Neural progenitor cell (in vitro differentiated cells): Measurements from ENCODE around the gene B4GALNT2. TPM values are rescaled to one million over a fixed set of nuclear protein-coding genes. Genes with fewer than 3 reads are reported as not detected.
A peak's percentile ranks its signal among the peaks of the same experiment; 100 is the strongest.

Experiments used
- DNase-seq: peaks from one replicate; pipeline ENCODE4 v3.0.0-alpha.2; 2016; ENCODE audit warnings: low spot score
- H2AFZ ChIP-seq: fragments of 200-600 bp; sonication (generic); replicated peaks from 2 replicates; pipeline ENCODE4 v1.6.1; 2016; ENCODE audit warnings: antibody characterized with exemption
- H3F3A ChIP-seq: fragments of 200-600 bp; sonication (generic); 2 replicates; pipeline ENCODE4 v1.6.1; 2016; ENCODE audit warnings: antibody characterized with exemption, low read depth
- H3K27ac ChIP-seq: fragments of 200-600 bp; sonication (generic); 2 replicates; pipeline ENCODE4 v1.5.1; 2016; ENCODE audit warnings: mild to moderate bottlenecking
- H3K27me3 ChIP-seq: fragments of 200-600 bp; sonication (generic); 2 replicates; pipeline ENCODE4 v1.6.1; 2016; ENCODE audit warnings: mild to moderate bottlenecking, moderate library complexity
- H3K36me3 ChIP-seq: fragments of 200-600 bp; sonication (generic); 2 replicates; pipeline ENCODE4 v1.5.1; 2016
- H3K4me1 ChIP-seq: fragments of 200-600 bp; sonication (generic); 2 replicates; pipeline ENCODE4 v1.6.1; 2016; ENCODE audit warnings: mixed run types
- H3K4me2 ChIP-seq: fragments of 200-600 bp; sonication (generic); 2 replicates; pipeline ENCODE4 v1.6.1; 2016
- H3K4me3 ChIP-seq: fragments of 200-600 bp; sonication (generic); 2 replicates; pipeline ENCODE4 v1.5.1; 2016
- H3K79me2 ChIP-seq: fragments of 200-600 bp; sonication (generic); 2 replicates; pipeline ENCODE4 v1.6.1; 2016; ENCODE audit warnings: low read depth
- H3K9ac ChIP-seq: fragments of 200-600 bp; sonication (generic); 2 replicates; pipeline ENCODE4 v1.6.1; 2016
- H3K9me3 ChIP-seq: fragments of 200-600 bp; sonication (generic); 2 replicates; pipeline ENCODE4 v1.5.1; 2016; ENCODE audit warnings: low read depth
- H4K20me1 ChIP-seq: fragments of 200-600 bp; sonication (generic); 2 replicates; pipeline ENCODE4 v1.6.1; 2016; ENCODE audit warnings: low read depth
- H3K27ac Mint-ChIP-seq: 3 replicates; pipeline ENCODE4 v1.8.0; 2021; ENCODE audit warnings: mixed read lengths
- H3K27me3 Mint-ChIP-seq: 2 replicates; pipeline ENCODE4 v1.8.0; 2022; ENCODE audit warnings: low read depth, mild to moderate bottlenecking, inconsistent platforms, moderate library complexity, mixed read lengths; ENCODE audit not compliant: insufficient read depth
- H3K36me3 Mint-ChIP-seq: 3 replicates; pipeline ENCODE4 v1.8.0; 2021; ENCODE audit warnings: mixed read lengths
- H3K4me1 Mint-ChIP-seq: 3 replicates; pipeline ENCODE4 v1.8.0; 2021; ENCODE audit warnings: mixed read lengths
- H3K4me3 Mint-ChIP-seq: 3 replicates; pipeline ENCODE4 v1.8.0; 2021; ENCODE audit warnings: mild to moderate bottlenecking, moderate library complexity, mixed read lengths
- H3K9me3 Mint-ChIP-seq: 3 replicates; pipeline ENCODE4 v1.8.0; 2020; ENCODE audit warnings: mixed read lengths
- EZH2 ChIP-seq: fragments of 200-600 bp; sonication (generic); IDR thresholded peaks from 2 replicates; pipeline ENCODE4 v1.6.1; 2017; ENCODE audit warnings: antibody characterized with exemption, mild to moderate bottlenecking, moderate library complexity
- EZH2phosphoT487 ChIP-seq: fragments of 200-600 bp; sonication (generic); IDR thresholded peaks from 2 replicates; pipeline ENCODE4 v1.6.1; 2017; ENCODE audit warnings: antibody characterized with exemption
- total RNA-seq: library from RNA; depleted of rRNA; stranded (reverse); fragments of >200 nt; gene quantifications from 2 replicates; pipeline ENCODE4 v1.2.3, GENCODE V29; 2015; ENCODE audit warnings: low replicate concordance
- TF ChIP-seq, protein P1 (sequence below): fragments of 200-600 bp; sonication (generic); IDR thresholded peaks from 2 replicates; pipeline ENCODE4 v1.5.1; 2017; ENCODE audit warnings: antibody characterized with exemption, mild to moderate bottlenecking

Gene B4GALNT2
- total RNA-seq, 1 donor from 2014 or later: not detected

GRCh38 chr17:49190932-49191331, 58.4 kb downstream of the B4GALNT2 start:
- no peaks in the 10 kb centered on the region for H4K20me1 ChIP-seq
- H3K36me3 ChIP-seq: no peaks in the 10 kb centered on the region
- Mint-ChIP-seq H3K9me3 (peaks cover 10% of the 10 kb centered on the region), H3K27me3 (peaks cover 21% of the 10 kb centered on the region), H3K27ac (no peak overlapping the region), H3K36me3 (peaks cover 1% of the 10 kb centered on the region), H3K4me1 (peaks cover 25% of the 10 kb centered on the region), H3K4me3 (peak overlapping the region; percentile 69)
- no peaks in the 10 kb centered on the region for H3K9me3 ChIP-seq
- H3K4me3 ChIP-seq: no peak overlapping the region
- no peak for DNase-seq
- peaks cover 4% of the 10 kb centered on the region for H3K4me1 ChIP-seq
- peaks cover 39% of the 10 kb centered on the region for H3F3A ChIP-seq
- no peak overlapping the region for H3K9ac ChIP-seq
- no peak overlapping the region for H2AFZ ChIP-seq
- peak overlapping the region; percentile 75 for H3K4me2 ChIP-seq
- no peaks in the 10 kb centered on the region for H3K27me3 ChIP-seq
- H3K79me2 ChIP-seq: no peaks in the 10 kb centered on the region
- H3K27ac ChIP-seq: no peak overlapping the region
- TF ChIP-seq EZH2: no peak
- TF ChIP-seq, protein P1, sequence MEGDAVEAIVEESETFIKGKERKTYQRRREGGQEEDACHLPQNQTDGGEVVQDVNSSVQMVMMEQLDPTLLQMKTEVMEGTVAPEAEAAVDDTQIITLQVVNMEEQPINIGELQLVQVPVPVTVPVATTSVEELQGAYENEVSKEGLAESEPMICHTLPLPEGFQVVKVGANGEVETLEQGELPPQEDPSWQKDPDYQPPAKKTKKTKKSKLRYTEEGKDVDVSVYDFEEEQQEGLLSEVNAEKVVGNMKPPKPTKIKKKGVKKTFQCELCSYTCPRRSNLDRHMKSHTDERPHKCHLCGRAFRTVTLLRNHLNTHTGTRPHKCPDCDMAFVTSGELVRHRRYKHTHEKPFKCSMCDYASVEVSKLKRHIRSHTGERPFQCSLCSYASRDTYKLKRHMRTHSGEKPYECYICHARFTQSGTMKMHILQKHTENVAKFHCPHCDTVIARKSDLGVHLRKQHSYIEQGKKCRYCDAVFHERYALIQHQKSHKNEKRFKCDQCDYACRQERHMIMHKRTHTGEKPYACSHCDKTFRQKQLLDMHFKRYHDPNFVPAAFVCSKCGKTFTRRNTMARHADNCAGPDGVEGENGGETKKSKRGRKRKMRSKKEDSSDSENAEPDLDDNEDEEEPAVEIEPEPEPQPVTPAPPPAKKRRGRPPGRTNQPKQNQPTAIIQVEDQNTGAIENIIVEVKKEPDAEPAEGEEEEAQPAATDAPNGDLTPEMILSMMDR: no peak
- no peak for TF ChIP-seq EZH2phosphoT487

DNA sequence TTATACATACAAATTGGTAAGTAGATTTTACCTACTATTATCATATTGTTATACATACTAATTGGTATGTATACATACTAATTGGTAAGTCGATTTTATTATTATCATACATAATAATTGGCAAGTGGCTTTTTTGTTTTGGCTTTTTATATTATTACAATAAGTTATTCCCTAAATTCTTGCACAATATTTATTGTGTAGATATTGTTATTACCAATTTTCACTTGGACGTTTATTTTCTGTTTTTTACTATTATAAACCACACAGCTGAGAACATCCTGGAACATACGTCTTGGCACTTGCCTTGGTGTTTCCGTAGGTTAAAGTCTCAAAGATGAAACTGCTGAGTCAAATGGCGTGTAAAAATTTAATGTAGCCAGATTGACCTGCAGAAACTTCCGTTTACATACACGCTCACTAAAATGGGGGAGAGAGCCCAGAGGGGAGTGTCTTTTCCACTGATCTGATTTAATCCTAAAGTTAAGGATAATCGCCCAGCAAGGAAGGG, 58.9 kb downstream of the B4GALNT2 start:
- Histone ChIP-seq H3K4me3 (peak overlapping the region; percentile 74), H2AFZ (peak overlapping the region; percentile 77), H3K27me3 (no peaks in the 10 kb centered on the region), H3K9ac (peak overlapping the region; percentile 42), H4K20me1 (no peaks in the 10 kb centered on the region), H3K9me3 (no peaks in the 10 kb centered on the region), H3K4me1 (peaks cover 4% of the 10 kb centered on the region), H3F3A (peaks cover 39% of the 10 kb centered on the region), H3K36me3 (no peaks in the 10 kb centered on the region), H3K79me2 (no peaks in the 10 kb centered on the region), H3K4me2 (peak overlapping the region; percentile 75), H3K27ac (no peak overlapping the region)
- TF ChIP-seq EZH2phosphoT487 (no peak), EZH2 (no peak)
- TF ChIP-seq, protein P1: no peak
- Mint-ChIP-seq H3K36me3 (no peaks in the 10 kb centered on the region), H3K27me3 (peaks cover 21% of the 10 kb centered on the region), H3K9me3 (peaks cover 5% of the 10 kb centered on the region), H3K4me1 (peaks cover 25% of the 10 kb centered on the region), H3K27ac (peak overlapping the region; percentile 99), H3K4me3 (peak overlapping the region; percentile 98)
- DNase-seq: no peak

- Histone ChIP-seq H3K79me2 (no peaks in the 10 kb centered on the region), H3K27me3 (no peaks in the 10 kb centered on the region), H3K4me3 (peak overlapping the region; percentile 74), H2AFZ (peak overlapping the region; percentile 77), H3K4me2 (peak overlapping the region; percentile 75), H3K27ac (peak overlapping the region; percentile 72), H3K9me3 (no peaks in the 10 kb centered on the region), H3K4me1 (peaks cover 4% of the 10 kb centered on the region), H3F3A (peaks cover 39% of the 10 kb centered on the region), H3K36me3 (no peaks in the 10 kb centered on the region), H3K9ac (peak overlapping the region; percentile 42), H4K20me1 (no peaks in the 10 kb centered on the region)
- Mint-ChIP-seq H3K27ac (peak overlapping the region; percentile 99), H3K4me3 (peak overlapping the region; percentile 98), H3K9me3 (peaks cover 5% of the 10 kb centered on the region), H3K27me3 (peaks cover 21% of the 10 kb centered on the region), H3K36me3 (no peaks in the 10 kb centered on the region), H3K4me1 (peaks cover 27% of the 10 kb centered on the region)
- TF ChIP-seq EZH2phosphoT487 (peak; percentile 38), EZH2 (no peak)
- TF ChIP-seq, protein P1: peak; percentile 42
- DNase-seq: peak; percentile 88
Observed at GRCh38 chr17:49191917-49192741, 59.6 kb downstream of the B4GALNT2 start.
